Left lung (tissue), 10 donors: ENCODE data around the gene RALGPS1. TPM values are rescaled to one million over a fixed set of nuclear protein-coding genes. Genes with fewer than 3 reads are reported as not detected.

Experiments used
- ATAC-seq: fragments of 200-7000 bp; cut with Tn5 transposase; one replicate; pipeline ENCODE4 v1.9.1; 2020; ENCODE audit warnings: moderate library complexity
- DNase-seq, 4 donors: peaks; one replicate each; pipeline ENCODE4 v3.0.0-alpha.2; 2013 to 2020
- H3K27ac ChIP-seq, 2 donors: fragments of 200-600 bp; sonication (generic) in 1 of 2; one replicate each; pipeline versions ENCODE4 v1.5.0 to v1.8.0; 2020 to 2021
- H3K27me3 ChIP-seq, 2 donors: fragments of 200-600 bp; sonication (generic) in 1 of 2; one replicate each; pipeline versions ENCODE4 v1.5.0 to v1.8.0; 2020 to 2021
- H3K36me3 ChIP-seq, 2 donors: fragments of 200-600 bp; sonication (generic) in 1 of 2; one replicate each; pipeline versions ENCODE4 v1.5.0 to v1.8.0; 2020 to 2021
- H3K4me1 ChIP-seq, 2 donors: fragments of 200-600 bp; one replicate each; pipeline ENCODE4 v1.8.0; 2021
- H3K4me3 ChIP-seq, 2 donors: fragments of 200-600 bp; sonication (generic) in 1 of 2; one replicate each; pipeline versions ENCODE4 v1.5.0 to v1.8.0; 2020 to 2021; ENCODE audit warnings: mild to moderate bottlenecking in 1 of 2
- H3K9me3 ChIP-seq, 2 donors: fragments of 200-600 bp; sonication (generic) in 1 of 2; one replicate each; pipeline versions ENCODE4 v1.5.0 to v1.8.0; 2020 to 2021
- intact Hi-C, 2 donors: fragments of 100-400 bp; cut with DNase I; formaldehyde crosslinking; loops; one replicate each; pipeline versions ENCODE4 v1.11.2 to v1.14.2; 2022
- polyA plus RNA-seq, 6 donors: library from polyadenylated mRNA; unstranded; fragments of 120-200 nt; gene quantifications; one replicate each; pipeline ENCODE4 v1.2.1, GENCODE V29; 2013; ENCODE audit not compliant: insufficient read length in 6 of 6
- total RNA-seq, 2 donors: library from RNA; stranded (reverse); fragmentation: NEBNext Ultra II Directional; extraction: Animal tissue kit (Norgen Biotek cat#: 25700); gene quantifications; one replicate each; pipeline ENCODE4 v1.2.1, GENCODE V29; 2021
- TF ChIP-seq, protein P1 (sequence below), 2 donors: fragments of 200-600 bp; sonication (generic) in 1 of 2; IDR thresholded peaks; one replicate each; pipeline versions ENCODE4 v1.5.0 to v1.8.0; 2021; ENCODE audit warnings: antibody characterized with exemption in 2 of 2
- donor health status: DM: no; HTN: yes; CAD: no.
- donor health status: DM: no; HTN: no; CAD: no.

The RALGPS1 gene
- total and polyA plus RNA-seq, 8 donors = 11.9 to 27.6 (median 21.5) TPM

DNA sequence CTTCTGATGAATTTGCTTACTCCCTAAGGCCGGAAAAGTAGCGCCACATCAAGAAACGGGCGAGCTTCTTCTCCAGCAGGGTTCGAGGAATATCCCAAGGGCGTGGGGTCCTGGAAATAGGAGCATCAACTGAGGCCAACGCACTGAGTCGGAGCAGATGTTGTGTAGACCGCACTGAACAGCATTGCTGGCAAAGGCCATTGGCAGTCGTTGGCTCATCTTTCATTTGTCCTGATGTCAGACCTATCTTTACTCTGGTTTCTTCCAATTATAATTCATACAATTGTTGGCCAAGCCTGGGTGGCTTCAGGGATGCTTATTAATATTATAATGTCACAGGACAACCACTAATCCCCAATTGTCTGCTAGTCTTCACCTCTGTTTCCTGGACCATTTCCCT lies 27.7 kb upstream of the RALGPS1 start:
- no peaks in the 10 kb centered on the region for H3K27me3 ChIP-seq
- H3K9me3 ChIP-seq = no peaks in the 10 kb centered on the region
- TF ChIP-seq, protein P1, sequence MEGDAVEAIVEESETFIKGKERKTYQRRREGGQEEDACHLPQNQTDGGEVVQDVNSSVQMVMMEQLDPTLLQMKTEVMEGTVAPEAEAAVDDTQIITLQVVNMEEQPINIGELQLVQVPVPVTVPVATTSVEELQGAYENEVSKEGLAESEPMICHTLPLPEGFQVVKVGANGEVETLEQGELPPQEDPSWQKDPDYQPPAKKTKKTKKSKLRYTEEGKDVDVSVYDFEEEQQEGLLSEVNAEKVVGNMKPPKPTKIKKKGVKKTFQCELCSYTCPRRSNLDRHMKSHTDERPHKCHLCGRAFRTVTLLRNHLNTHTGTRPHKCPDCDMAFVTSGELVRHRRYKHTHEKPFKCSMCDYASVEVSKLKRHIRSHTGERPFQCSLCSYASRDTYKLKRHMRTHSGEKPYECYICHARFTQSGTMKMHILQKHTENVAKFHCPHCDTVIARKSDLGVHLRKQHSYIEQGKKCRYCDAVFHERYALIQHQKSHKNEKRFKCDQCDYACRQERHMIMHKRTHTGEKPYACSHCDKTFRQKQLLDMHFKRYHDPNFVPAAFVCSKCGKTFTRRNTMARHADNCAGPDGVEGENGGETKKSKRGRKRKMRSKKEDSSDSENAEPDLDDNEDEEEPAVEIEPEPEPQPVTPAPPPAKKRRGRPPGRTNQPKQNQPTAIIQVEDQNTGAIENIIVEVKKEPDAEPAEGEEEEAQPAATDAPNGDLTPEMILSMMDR (IDR thresholded peaks at IDR 0.05) = no peak

DNA sequence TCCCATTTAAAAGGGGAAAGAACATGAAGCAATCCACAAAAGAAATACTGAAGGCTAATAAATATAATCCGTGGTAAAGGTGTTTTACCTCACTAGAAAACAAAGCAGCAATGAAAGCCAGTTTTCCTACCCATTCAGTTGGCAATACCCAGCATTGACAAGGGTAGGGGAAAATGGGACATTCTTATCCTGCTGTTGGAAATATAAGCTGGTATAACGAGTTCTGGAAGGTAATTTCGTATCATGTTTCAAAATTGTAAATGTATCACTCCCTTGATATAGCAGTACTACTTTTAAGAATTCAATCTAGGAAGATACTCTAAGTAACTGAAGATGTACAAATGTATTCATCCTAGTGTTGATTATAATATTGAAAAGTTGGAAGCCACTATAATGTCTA lies 22.9 kb upstream of the RALGPS1 start:
- Histone ChIP-seq H3K27me3 (no peaks in the 10 kb centered on the region), H3K27ac (no peak overlapping the region), H3K9me3 (no peaks in the 10 kb centered on the region), H3K4me3 (no peak overlapping the region), H3K4me1 (no peaks in the 10 kb centered on the region), H3K36me3 (no peaks in the 10 kb centered on the region)
- ATAC-seq = no peak
- DNase-seq = no peak
- intact Hi-C loops = no loop called here
- TF ChIP-seq, protein P1 (IDR thresholded peaks at IDR 0.05) = no peak

More for the DNA sequence above, 27.7 kb upstream of the RALGPS1 start:
- Histone ChIP-seq H3K36me3 (peaks cover 0 to 20% of the 10 kb centered on the region in 2 donors), H3K4me3 (no peak overlapping the region), H3K27ac (no peak overlapping the region), H3K4me1 (peaks cover 3 to 27% of the 10 kb centered on the region in 2 donors)
- DNase-seq (no peak), ATAC-seq (no peak)
- intact Hi-C loops = no loop called here

GRCh38 chr9:126893079-126893478 lies 21.5 kb upstream of the RALGPS1 start:
- TF ChIP-seq, protein P1 (IDR thresholded peaks at IDR 0.05) = peak in 1 of 2 donors; percentile 15
- Histone ChIP-seq H3K36me3 (no peaks in the 10 kb centered on the region), H3K27me3 (no peaks in the 10 kb centered on the region), H3K4me3 (no peak overlapping the region), H3K27ac (no peak overlapping the region), H3K9me3 (no peaks in the 10 kb centered on the region), H3K4me1 (no peaks in the 10 kb centered on the region)
- DNase-seq (no peak), ATAC-seq (peak; percentile 58)
- intact Hi-C loops = no loop called here

DNA sequence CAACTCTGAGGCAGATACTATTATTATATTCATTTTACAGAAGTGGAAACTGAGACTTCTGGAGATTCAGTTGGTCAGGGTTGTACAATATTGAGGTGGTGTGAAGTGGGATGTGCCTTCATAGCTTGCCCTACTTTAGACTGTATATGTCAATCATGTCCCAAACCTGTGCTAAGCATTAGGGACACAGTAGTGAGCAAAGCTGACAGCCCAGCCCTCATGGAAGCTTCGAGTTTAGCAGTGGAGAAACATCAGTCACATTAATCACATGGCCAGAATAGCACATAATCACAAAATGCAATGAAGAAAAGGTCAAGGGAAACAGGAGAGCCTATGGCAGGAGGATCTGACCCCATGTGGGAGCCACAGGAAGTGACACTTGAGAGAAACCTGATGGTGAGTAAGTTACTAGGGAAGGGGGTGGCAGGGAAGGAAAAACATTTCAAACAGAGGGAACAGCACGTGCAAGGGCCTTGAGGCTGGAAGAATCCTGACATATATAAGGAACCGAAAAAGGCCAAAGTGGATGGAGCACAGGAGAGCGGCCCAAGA lies 20.5 kb upstream of the RALGPS1 start:
- no peaks in the 10 kb centered on the region for H3K27me3 ChIP-seq
- DNase-seq (no peak), ATAC-seq (no peak)
- H3K4me3 ChIP-seq = no peak overlapping the region
- intact Hi-C loops = no loop called here
- no peaks in the 10 kb centered on the region for H3K4me1 ChIP-seq
- no peaks in the 10 kb centered on the region for H3K9me3 ChIP-seq
- TF ChIP-seq, protein P1 (IDR thresholded peaks at IDR 0.05) = no peak
- H3K36me3 ChIP-seq = no peaks in the 10 kb centered on the region
- H3K27ac ChIP-seq = no peak overlapping the region

GRCh38 chr9:126902210-126902609 lies 12.4 kb upstream of the RALGPS1 start:
- H3K4me1 ChIP-seq = no peaks in the 10 kb centered on the region
- intact Hi-C loops = no loop called here

More at GRCh38 chr9:126902210-126902609, 12.4 kb upstream of the RALGPS1 start:
- Histone ChIP-seq H3K27me3 (no peaks in the 10 kb centered on the region), H3K9me3 (peaks cover 0 to 13% of the 10 kb centered on the region in 2 donors), H3K36me3 (no peaks in the 10 kb centered on the region), H3K4me3 (no peak overlapping the region), H3K27ac (no peak overlapping the region)
- TF ChIP-seq, protein P1 (IDR thresholded peaks at IDR 0.05) = no peak
- DNase-seq = peak in 1 of 4 donors; percentile 20
- no peak for ATAC-seq
